Fibroblast of upper back skin (primary cell): ENCODE results near the gene RTN1.
A peak's percentile ranks its signal among the peaks of the same experiment; 100 is the strongest.

Experiments
- DNase-seq: peaks from one replicate; pipeline ENCODE4 v3.0.0-alpha.2; 2013

Gene RTN1

DNA sequence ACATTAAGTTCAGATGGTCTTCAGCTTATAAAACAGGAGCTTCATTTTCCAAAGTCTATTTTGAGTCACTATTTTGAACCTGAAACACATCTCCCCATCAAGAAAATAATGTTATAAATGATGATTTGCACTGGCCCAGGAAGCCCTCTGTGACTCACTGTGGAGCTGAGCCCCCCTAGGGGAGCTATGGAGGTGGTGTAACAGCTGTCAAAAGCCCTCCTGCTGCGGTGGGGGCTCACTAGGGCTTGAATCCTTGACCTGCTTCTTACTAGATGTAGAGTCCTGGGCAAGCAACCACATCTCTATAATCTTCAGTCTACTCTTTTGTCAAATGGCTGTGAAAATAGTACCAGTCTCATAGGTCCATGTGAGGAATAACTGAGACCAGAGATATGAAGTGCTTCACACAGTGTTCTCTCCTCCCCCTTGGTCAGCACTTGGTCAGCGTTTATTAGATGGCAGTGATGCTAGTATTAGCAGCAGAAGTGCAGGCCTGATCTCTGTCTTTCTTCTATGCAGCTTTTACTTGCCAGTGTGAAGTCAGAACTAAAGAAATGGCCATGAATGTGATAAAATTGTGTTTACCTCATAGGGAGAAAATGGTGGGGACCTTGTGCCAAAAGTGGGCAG, 83.4 kb downstream of the RTN1 start:
- no peak for DNase-seq

DNA sequence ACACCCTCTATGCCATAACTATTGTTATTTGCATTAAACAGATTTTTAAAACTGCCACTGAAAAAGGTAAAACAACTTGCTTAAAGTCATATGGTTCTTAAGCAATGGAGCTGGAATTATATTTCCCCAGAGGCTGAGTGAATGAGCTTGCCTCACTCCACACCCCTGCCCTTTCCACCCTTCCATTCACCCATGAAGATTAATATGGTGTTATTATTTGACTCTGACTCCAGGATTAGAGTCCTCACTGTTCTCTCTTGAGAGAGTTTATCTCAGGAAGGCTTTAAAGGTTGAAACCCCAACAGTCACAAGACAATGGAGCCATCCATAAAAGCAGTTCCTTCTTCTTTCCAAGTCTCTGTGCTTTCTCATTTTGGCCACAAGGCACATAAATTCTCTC, 84.9 kb downstream of the RTN1 start:
- DNase-seq: no peak

DNA sequence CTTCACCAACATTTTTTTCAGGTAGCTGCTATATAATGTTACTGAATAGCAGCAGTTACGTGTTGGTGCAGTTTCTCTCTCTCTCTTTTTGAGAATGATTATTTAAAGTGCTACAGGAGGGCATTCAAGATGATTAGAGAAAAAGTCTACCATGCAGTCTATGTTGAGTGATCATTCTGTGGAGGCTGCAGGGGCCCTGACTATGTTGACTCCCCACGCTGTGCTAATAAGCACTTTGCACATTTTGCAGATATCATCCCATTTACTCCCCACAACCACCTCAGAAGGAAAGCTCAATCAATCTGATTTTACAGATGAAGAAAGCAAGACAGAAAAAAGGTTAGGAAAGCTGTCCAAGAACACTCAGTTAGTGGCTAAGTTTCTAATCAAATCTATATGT, 87.8 kb downstream of the RTN1 start:
- DNase-seq: no peak

DNA sequence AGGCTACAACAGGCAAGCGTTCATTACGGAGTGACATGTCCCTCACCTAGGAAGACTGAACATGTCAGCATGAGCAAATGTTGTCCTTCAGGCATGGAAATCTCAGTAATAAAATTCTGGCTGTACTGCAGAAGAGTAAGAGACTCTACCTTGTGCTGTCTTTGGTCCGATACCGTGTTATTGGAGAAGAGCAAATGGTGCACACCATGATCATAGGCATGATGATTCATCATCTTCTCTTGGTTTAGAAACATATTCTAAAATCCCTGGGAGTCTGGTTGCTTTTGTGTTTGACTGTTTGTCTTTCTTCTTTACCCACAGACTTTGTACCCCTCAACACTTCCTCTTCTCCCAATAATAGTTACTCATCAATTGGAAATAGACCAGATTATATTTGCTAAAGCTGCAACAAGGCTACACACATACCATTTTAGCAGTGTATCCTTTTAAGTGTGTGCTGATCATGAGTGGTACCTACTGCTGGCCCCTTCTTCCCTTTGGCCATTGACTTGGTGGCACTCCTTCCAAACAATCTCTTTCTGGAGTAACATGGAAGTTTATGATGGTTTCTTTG, 93.5 kb downstream of the RTN1 start:
- no peak for DNase-seq

DNA sequence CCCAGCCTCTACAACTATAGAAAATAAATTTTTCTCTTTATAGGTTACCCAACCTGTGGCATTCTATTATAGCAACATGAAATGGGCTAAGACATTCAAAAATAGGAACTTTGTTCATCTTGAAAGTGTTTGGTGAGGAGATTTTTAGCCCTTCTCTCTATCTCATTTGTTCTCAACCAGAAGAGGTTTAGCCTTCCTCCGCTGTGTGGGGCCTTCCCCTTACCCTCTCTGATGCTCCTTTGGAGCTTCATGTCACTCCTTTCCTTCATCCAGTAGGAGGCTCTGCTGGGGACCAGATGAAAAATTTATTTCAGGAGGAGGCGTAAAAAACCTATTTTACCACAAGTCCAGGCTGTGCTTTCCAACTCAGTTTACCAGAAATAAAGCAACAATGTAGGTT, 94.1 kb downstream of the RTN1 start:
- no peak for DNase-seq

DNA sequence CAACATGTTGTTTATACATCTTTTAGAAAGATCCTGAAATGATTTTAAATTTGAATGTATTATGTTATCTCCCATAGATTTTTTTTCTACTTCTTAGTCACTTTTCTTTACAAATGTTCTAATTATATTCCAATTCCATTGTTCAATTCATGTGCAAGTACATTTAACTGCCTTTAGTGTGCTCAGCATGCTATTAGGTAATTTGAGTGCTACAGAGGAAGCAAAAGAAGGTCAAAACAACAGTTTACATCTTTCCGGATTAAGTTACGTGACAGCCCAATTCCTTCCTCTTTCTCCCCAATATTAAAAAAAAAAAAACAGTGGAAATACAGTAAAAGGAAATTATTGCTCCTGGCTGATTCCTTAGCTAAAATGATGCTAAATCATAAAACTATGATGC, 98.3 kb downstream of the RTN1 start:
- no peak for DNase-seq

DNA sequence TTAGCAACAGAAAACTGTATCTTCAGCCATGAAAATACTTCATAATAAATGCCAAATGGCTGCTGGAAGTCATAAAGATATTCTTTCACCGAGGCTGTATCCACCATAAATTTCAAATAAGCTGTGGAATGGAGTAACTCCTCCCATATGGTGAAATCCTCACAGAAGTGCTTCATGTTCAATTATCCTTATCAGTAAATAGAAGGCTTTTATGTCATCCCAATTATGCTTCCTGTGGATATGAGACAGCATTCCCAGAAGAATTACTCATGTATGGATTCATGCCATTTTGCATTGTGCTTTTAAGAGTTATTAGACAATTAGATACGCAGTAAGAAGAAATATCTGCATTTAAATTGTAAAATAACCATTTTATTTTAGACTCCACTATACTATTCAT, 99.0 kb downstream of the RTN1 start:
- peak; percentile 49 for DNase-seq

DNA sequence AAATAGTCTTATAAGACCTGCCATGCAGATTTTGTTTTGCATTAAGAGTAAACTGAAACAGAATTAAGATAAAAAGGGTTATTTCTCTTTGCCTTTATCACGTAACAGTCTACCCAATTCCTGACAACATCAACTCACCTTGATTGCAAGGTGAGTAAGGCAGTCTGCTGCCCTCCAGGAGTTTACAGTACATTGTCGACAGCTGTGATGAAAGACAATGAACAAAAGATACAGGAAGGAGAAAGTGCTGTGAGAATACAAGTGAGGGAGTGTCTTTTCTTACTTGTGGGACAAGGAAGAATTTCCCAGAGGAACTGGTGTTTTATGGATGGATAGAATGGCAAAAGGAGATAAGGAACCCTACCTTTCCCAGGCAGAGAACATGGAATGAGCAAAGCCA, 101.0 kb downstream of the RTN1 start:
- DNase-seq: no peak

DNA sequence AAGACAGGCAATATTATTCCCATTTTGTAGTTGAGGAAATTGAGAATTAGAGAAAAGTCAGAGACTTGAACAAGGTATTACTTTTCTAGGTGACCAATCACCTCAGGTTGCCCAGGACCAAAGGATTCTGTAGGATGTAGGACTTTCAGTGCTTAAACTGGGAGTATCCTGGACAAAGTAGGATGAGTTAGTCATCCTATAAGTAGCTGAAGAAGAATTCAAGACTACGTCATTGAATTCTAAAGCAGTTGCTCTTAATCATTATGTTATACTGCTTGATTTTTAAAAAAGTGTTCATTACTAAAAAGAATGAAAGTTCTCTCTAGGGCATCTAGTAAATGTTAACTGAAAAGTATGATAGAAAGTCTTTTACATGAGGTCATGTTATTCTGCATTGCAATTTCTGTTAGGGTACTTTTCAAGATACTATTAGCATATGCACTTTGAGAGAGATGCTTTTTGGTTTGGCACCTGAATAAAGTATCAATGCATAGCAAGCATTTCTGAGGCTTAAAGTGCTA, 101.7 kb downstream of the RTN1 start:
- DNase-seq: peak; percentile 40

DNA sequence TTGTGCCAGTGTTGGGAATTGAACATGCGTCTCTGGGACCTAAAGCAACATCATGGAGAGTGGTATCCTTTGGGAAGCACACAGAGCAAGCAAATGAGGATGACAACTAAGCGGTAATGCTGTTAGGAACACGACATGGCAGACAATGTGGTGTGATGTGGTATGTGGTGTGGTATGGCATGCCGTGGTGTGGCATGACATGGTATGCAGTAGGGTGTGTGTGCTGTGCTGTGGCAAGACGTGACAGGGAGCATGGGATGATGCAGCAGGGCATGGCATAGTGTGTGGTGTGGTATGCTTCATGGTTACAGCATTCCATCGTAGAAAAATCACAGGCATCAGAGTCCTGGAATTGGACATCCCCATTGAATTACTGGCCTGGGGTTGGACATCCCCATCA, 108.7 kb downstream of the RTN1 start:
- DNase-seq: no peak

DNA sequence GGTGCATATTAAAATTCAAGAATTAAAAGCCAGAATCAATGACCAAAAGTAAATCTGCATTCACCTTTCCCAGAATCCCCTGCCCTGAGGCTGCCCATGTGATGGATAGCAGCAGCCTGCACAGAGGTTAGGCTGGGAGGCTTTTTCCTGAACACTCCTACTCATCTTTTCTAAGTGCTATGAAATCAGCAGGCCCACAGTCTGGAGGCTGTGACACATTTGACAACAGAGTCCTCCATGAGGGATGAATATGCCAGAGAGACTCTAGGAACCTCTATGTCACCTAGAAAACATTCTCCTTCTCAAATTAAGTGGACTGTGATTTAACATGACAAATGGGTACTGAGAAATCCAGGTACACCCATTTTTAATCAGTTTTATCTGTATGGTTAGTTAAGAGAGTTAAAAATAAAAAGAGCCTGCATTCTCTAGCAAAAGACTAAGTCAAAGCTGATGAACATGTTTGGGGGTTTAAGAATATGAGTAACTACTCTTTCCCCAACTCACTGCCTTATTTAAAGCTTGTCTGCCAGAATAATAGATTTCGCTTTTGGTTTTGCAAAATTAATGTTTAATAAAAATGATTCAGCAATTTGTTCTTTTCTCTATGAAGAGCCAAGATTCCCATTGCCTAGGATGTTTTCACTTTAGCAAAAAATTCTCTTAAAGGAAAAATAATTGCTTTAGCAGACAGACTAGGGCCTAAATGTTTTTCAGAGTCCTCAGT, 115.0 kb downstream of the RTN1 start:
- DNase-seq: no peak

DNA sequence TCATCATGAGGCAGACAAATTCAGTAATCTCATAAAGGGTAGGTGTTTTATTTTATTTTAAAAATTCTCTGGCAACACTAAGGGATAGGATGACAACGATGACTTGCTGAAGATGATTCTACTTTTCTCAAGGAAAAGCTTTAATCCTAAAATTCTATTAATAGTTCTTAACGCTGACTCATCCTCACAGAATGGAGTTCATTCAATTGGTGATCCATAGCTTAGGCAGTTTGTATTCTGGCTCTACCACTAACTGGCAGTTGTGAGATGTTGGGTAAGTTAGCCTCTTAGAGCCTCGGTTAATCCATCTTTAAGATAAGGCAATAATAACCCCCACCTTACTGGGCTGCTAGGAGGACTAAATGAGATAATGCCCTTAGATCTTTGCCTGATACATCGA, 116.3 kb downstream of the RTN1 start:
- DNase-seq: peak; percentile 47

DNA sequence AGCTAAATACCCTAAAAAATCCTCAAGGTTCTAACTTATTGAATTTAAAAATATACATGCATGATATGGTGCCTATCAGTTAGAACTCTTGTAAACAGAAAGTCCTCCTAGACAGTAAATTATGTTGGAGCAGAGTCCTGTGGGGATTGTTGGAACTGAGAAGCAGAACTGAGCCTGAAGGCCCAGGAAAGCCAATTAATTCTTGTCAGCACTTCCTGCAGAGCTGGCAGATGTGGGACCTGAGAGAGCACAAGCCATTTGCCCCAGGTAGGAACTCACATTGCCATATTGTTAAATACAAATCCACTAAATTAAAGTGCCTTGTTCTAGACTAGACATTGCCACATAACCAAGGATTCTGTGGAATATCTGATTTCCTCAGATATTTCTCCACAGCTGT, 117.1 kb downstream of the RTN1 start:
- DNase-seq: no peak

DNA sequence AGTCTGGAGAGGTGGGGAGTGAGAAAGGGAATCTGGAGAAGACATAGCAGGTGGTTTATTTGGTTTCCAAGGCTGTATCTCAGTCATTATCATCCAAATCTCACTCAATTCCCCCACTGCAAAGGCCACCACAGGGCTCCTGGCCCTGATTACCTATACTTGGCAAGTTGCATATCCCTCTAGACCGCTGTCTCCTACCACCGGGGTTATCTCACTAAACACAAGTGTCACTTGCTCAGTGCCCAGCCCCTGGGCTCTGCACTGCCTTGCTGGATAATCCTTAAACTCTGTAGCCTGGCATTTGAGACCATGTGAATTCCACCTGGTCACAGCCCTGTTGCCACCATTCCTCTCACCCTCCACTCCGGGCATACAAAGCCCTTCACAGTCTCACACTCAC, 119.0 kb downstream of the RTN1 start:
- DNase-seq: no peak

DNA sequence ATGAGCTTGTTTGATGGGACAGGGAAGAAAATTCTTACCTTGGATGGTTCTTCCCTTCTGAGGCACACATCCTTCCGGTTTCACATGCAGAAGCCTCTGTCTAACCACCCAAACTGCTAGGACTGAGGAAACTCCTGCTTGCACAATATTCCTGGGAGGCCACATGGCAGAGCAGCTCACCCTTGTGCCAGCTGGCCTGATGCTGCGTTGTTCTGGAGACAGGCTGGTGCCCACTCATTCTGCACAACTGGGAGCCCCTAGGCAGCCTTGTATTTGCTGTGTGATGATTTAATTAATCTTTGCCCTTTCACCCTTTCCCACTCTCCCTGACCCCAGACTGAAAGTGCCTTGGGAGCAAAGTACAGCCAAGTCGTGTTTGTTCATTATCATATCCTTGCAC, 130.8 kb downstream of the RTN1 start:
- DNase-seq: no peak

DNA sequence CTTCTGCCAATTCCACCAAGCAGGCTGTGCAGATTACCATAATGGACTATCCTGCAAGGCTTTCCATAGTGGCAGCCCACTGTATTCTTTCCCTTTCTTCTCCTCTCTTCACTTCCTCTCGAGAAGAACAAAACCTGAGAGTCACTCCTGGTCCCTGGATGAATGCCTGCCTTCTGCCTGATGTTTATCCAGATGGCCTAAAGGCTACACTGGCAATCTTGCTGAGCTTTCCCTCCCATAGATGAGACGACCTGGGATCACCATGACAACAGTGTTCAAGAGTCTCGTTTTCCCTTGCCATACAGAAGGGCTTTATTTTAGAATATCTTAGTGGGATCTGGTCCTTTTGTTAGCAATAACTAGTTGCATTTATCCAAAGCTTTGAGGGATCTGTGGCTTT, 142.3 kb downstream of the RTN1 start:
- no peak for DNase-seq

DNA sequence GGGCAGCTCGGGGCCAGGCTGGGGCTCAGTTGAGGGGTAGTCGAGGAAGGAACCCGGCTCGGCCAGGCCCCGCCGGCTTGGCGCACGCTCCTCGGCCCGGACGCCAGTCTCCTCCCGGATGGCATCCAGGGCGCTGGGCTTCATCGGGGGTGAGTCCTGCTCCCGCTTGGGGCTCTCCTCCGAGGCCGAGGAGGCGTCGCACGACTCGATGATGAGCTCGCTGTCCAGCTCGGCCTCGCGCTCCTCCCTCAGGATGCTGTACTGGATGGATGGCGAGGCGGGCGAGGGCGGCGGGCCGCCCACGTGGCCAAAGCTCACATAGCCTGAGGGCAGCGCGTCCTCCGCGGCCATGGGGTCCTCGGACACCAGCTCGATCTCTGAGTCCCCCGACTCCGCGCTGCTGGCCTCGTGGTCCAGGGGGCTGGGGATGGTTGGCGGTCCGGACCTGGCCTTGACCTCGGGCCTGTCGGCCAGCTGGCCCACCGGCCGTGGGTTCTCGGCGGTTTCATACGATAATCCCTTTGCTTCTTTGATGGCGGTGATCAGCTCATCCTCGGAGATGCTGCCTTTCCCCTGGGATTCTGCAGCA, 143.4 kb downstream of the RTN1 start:
- no peak for DNase-seq

DNA sequence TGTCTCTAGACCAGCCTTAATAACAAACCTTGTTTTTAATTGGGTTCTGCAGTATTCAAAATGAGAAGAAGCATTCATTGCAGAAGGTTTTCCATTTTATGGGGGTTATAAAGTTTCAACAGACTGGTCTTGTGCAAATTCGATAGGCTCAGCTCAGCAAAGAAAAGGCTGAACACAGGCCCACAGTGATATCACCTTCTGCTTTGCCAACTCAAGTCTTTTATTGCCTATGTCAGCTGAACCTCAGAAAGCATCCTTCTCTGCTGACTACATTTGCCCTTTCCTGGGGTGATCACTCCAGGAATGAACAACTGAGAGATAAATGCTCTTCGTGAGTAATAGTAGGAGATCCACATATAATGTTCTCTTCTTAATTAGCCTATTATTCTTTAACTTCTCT, 159.5 kb downstream of the RTN1 start:
- no peak for DNase-seq

DNA sequence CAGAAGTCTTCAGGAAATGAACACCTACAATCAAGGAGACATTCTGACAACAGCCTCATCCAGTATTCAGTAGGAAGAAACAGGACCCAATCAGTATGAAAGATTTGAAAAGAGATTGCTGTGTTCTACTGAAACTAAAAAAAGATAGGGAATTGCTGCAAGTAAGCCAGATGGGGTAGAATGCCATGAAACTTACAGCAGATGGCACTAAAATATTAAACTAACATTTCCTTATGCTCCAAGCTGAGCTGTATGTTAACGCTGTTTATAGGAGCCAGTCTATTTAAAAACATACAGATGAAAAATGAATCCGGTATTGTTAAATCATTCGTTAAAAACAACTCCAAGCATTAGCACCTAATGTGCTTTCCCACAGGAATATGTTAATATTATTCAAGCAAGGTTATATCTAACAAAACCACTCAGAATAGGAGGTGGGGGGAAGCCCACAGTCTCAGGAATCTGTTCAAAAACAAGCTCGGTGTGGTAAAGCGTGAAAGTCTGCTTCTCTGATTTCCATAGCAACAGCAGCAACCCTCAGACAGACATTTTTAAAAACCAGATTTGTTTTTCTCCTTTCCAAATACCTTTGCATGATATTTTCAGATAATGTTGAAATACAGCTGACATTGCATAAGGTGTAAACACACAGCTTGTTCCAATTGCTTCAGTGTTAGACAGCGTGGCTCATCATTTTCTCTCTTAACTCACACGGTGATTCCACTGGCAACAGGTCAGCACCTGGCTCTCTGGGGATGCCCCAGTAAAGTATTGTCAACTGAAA, 162.6 kb downstream of the RTN1 start:
- DNase-seq: peak; percentile 3

DNA sequence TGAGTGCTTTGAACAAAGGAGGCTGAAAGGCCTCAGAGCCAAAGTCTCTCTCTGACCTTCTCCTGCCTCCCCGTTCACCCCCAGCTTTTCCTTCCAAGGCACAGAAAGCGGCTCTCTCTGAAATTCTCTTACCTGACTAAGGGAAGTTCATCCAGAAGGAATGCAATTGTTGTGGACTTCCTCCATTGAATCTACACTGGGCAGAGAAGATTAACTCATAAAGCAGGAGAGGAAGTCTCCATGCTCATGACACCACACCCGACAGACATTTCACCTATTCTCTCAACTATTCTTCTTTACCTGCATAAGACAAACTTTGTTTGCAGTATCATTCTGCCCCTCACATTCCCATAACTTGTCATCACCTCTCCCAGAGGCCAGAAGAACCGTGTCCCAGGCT, 164.7 kb downstream of the RTN1 start:
- DNase-seq: no peak

DNA sequence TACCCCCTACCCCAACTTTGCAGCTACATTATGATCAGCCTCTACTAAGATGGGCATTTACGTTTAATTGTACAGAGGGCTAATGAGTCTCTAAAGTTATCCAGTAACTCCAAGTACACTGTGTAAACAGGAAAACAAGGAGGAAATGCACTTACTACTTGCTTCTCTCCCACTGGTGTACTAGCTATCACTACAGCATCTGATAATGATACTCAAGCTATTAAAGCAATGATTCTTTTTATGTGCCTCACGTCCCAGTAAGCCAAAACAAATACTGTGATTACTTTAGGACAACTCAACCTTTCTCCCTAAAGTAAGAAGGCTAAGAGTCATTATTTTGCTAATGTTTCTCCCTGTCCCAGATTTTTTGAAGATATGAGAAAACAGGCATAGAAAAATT, 165.3 kb downstream of the RTN1 start:
- no peak for DNase-seq

DNA sequence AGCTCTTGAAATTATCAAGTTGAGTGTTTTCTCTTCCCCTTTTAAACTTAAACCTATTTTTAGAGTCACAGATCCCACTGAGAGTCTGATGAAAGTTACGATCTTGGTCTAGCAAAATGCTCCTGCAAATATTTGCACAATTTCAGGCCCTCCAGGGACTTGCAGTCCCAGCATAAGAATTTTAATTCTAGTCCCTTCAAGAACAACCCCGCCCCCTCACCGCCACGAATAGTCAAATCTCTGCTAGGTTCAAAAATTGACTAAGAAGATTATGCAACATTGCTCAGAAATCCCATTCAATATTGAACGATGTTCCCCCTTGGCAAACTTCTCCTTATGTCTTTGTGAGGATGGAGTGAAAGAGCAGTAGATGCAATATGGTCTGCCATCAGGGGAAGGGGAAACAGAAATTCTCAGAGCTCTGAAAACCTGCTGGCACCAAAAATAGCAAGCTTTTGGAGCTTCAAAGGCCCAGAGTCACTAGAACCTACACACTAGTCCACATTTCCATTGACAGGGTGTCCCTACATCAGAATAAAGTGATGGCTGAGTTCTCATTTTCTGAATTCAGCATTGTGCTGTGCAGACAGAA, 166.4 kb downstream of the RTN1 start:
- DNase-seq: no peak

DNA sequence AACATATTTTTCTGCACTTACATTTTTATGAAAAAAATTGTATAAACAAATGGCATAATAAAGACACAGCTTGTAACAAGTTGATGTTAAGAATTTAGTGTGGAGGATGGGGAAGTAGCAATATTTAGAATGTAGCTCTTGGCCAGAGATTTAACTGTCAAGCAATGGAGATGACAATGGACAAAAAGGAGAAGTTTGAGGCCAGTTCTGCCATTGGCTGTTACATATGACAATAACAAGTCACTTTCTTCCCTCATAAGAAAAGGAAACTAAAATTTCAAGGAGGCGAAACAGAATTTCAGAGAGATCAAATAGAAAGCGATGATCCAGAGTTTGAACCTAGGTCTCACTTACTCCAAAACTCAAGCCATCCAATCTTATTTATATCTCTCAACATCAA, 171.1 kb downstream of the RTN1 start:
- DNase-seq: no peak
